Neural crest cell (in vitro differentiated cells): Measurements from ENCODE around the gene CDK1. TPM values are rescaled to one million over a fixed set of nuclear protein-coding genes. Genes with fewer than 3 reads are reported as not detected.

Experiments used
- DNase-seq: peaks from one replicate; pipeline ENCODE4 v3.0.0; 2021; ENCODE audit warnings: low read depth, mixed read lengths, low spot score
- H3K27ac Mint-ChIP-seq: one replicate; pipeline ENCODE4 v1.8.0; 2021; ENCODE audit warnings: mild to moderate bottlenecking, mixed read lengths; ENCODE audit not compliant: unreplicated experiment
- H3K27me3 Mint-ChIP-seq: 2 replicates; pipeline ENCODE4 v1.8.0; 2021; ENCODE audit warnings: low read depth, mild to moderate bottlenecking, mixed read lengths
- H3K36me3 Mint-ChIP-seq: 2 replicates; pipeline ENCODE4 v1.8.0; 2021; ENCODE audit warnings: low read depth, mild to moderate bottlenecking, mixed read lengths
- H3K4me1 Mint-ChIP-seq: 2 replicates; pipeline ENCODE4 v1.8.0; 2021; ENCODE audit warnings: mixed read lengths
- H3K4me3 Mint-ChIP-seq: one replicate; pipeline ENCODE4 v1.8.0; 2021; ENCODE audit warnings: mild to moderate bottlenecking, mixed read lengths
- H3K9me3 Mint-ChIP-seq: 2 replicates; pipeline ENCODE4 v1.8.0; 2021; ENCODE audit warnings: mixed read lengths
- total RNA-seq: library from RNA; stranded (reverse); gene quantifications from 2 replicates; pipeline ENCODE4 v1.2.1, GENCODE V29; 2021
- TF ChIP-seq, protein P1 (sequence below): fragments of 200-600 bp; sonication (generic); conservative IDR thresholded peaks from 2 replicates; pipeline ENCODE4 v1.5.0; 2021; ENCODE audit warnings: antibody characterized with exemption, mild to moderate bottlenecking

CDK1 gene
- total RNA-seq, 1 donor from 2014 or later: 92.8 TPM

DNA sequence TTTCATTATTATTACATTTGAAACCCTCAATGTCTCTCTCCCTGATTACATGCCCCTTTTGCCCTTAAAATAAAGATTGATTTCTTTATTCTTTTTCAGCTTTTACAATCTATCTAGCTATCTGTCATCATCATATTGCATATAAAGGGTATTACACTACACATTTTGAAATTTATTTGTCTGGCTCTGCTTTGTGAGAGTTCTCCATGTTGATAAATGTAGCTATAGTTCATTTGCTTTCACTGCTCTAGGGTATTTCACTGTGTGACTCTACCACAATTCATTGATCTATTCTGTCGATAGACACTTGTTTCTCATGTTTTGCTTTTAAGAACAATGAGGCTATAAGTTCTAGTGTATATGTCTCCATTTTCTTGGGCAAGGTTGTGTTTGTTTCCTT, 25.6 kb downstream of the CDK1 start:
- no peaks in the 10 kb centered on the region for H3K36me3 Mint-ChIP-seq
- no peak overlapping the region for H3K27ac Mint-ChIP-seq
- peaks cover 15% of the 10 kb centered on the region for H3K4me1 Mint-ChIP-seq
- no peak overlapping the region for H3K4me3 Mint-ChIP-seq
- no peak for DNase-seq
- TF ChIP-seq, protein P1, sequence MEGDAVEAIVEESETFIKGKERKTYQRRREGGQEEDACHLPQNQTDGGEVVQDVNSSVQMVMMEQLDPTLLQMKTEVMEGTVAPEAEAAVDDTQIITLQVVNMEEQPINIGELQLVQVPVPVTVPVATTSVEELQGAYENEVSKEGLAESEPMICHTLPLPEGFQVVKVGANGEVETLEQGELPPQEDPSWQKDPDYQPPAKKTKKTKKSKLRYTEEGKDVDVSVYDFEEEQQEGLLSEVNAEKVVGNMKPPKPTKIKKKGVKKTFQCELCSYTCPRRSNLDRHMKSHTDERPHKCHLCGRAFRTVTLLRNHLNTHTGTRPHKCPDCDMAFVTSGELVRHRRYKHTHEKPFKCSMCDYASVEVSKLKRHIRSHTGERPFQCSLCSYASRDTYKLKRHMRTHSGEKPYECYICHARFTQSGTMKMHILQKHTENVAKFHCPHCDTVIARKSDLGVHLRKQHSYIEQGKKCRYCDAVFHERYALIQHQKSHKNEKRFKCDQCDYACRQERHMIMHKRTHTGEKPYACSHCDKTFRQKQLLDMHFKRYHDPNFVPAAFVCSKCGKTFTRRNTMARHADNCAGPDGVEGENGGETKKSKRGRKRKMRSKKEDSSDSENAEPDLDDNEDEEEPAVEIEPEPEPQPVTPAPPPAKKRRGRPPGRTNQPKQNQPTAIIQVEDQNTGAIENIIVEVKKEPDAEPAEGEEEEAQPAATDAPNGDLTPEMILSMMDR: no peak
- no peaks in the 10 kb centered on the region for H3K27me3 Mint-ChIP-seq
- no peaks in the 10 kb centered on the region for H3K9me3 Mint-ChIP-seq

DNA sequence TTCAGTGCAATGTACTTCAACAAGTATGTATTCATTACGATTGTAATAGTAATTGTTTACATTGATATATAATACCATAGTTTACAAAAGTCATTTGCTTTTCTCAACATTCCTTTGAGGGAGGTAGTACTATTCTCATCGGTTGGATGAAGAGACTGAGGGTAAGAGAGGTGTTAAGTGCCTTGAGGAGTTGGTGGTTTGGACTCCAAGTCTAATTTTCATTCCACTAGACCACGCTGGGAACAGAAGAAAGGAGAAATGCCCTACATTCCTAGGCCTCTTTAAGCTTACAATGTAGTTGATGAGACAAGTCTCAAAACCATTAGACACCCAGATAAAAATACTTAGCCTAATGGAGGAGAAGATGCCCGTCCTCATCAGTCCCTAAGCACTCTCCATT, 28.6 kb downstream of the CDK1 start:
- DNase-seq: no peak

DNA sequence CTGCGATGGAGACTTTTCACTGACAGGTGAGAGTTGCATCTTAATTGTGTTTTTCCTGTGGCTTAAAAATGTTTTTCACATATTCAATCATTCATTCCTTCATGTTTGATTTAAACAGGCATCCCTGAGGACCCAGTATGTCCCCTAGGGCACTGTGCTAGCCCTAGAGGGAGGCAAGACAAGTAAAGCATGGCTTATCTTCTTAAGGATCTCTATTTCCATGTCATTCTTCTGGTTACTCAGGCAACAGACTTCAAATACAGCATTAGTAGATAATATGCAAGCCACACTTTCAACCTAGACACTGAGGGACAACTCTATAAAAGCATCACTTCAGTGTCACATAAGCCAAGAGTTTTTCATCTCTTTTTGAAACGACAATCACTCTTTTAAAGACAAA, 29.2 kb downstream of the CDK1 start:
- no peak for DNase-seq
- Mint-ChIP-seq H3K27ac (no peak overlapping the region), H3K4me1 (peaks cover 15% of the 10 kb centered on the region), H3K4me3 (no peak overlapping the region), H3K9me3 (peaks cover 3% of the 10 kb centered on the region), H3K27me3 (no peaks in the 10 kb centered on the region), H3K36me3 (peaks cover 3% of the 10 kb centered on the region)
- TF ChIP-seq, protein P1: no peak

More for the DNA sequence above, 28.6 kb downstream of the CDK1 start:
- Mint-ChIP-seq H3K4me3 (no peak overlapping the region), H3K27me3 (no peaks in the 10 kb centered on the region), H3K36me3 (peaks cover 3% of the 10 kb centered on the region), H3K27ac (no peak overlapping the region), H3K9me3 (peaks cover 3% of the 10 kb centered on the region), H3K4me1 (peaks cover 15% of the 10 kb centered on the region)
- TF ChIP-seq, protein P1: no peak

DNA sequence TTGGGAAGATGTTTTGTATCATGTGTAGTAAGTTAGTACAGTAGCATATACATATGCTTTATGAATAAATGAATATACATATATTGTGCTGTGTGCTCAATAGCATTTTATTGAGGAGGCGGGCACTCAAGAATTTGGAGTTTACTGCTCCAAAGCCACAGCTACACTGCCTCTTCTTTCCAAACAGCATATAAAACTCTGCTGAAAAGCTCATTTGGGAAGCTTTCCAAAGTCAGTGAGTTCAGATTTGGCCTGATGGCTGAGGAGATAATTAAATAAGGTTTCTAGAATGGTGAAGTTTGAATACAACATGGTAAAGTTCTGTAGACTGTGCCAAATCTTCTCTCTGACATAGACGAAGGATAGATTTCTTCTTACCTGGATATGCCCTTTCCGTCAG, 29.8 kb downstream of the CDK1 start:
- no peak for DNase-seq
- Mint-ChIP-seq H3K27ac (no peak overlapping the region), H3K36me3 (peaks cover 3% of the 10 kb centered on the region), H3K9me3 (peaks cover 3% of the 10 kb centered on the region), H3K27me3 (no peaks in the 10 kb centered on the region), H3K4me1 (peaks cover 13% of the 10 kb centered on the region), H3K4me3 (no peak overlapping the region)
- TF ChIP-seq, protein P1: no peak

DNA sequence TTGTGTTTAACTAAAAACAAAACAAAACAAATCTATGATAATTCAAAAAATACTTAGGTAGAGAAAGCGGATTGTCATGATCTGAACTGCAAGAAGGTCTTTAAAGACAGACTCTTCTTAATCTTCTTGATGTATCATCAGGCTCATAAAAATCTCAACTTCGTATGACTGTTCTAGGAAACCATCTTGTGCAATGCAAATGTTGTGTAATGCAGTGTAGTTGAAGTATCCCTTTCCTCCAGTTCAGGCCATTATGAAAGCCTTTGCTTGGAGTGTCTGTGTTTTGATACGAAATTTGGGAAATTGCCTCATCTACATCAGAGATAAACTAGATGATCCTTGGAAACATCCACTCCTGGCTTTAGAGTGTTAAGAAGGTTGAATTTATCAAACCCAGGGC, 30.9 kb downstream of the CDK1 start:
- no peak overlapping the region for H3K27ac Mint-ChIP-seq
- peaks cover 3% of the 10 kb centered on the region for H3K36me3 Mint-ChIP-seq
- TF ChIP-seq, protein P1: no peak
- H3K4me3 Mint-ChIP-seq: no peak overlapping the region
- DNase-seq: no peak
- peaks cover 3% of the 10 kb centered on the region for H3K9me3 Mint-ChIP-seq
- peaks cover 9% of the 10 kb centered on the region for H3K4me1 Mint-ChIP-seq
- no peaks in the 10 kb centered on the region for H3K27me3 Mint-ChIP-seq
